ENCODE data around the gene IGSF8.

IGSF8 gene

GRCh38 chr1:160107512-160107911 lies 9.1 kb upstream of the IGSF8 start:
- H3K4me1 ChIP-seq: no peaks in the 10 kb centered on the region
- H3K27me3 ChIP-seq (ENCODE audit: low read depth): no peaks in the 10 kb centered on the region
- no peaks in the 10 kb centered on the region for H3K9me3 ChIP-seq
- H3K4me3 ChIP-seq: no peak overlapping the region
- in situ Hi-C loops (cut with MboI; ENCODE audit: low sequenced_read_pairs): loop anchor here (5.0 to 10.0 kb wide), 2 partner anchors 137 to 270 kb away; no protein-coding TSS in a partner anchor
- DNase-seq (ENCODE audit: low spot score in 2 of 2): no peak
- H3K36me3 ChIP-seq (replicated peaks): no peaks in the 10 kb centered on the region

GRCh38 chr1:160105155-160105554 lies 6.7 kb upstream of the IGSF8 start:
- H3K4me1 ChIP-seq: peaks cover 4% of the 10 kb centered on the region
- no peak for DNase-seq (ENCODE audit: low spot score in 2 of 2)
- H3K36me3 ChIP-seq (replicated peaks): no peaks in the 10 kb centered on the region
- in situ Hi-C loops (cut with MboI; ENCODE audit: low sequenced_read_pairs): loop anchor here (5.0 to 10.0 kb wide), 2 partner anchors 140 to 272 kb away; no protein-coding TSS in a partner anchor
- H3K4me3 ChIP-seq: no peak overlapping the region
- H3K9me3 ChIP-seq: no peaks in the 10 kb centered on the region
- H3K27me3 ChIP-seq (ENCODE audit: low read depth): no peaks in the 10 kb centered on the region

DNA sequence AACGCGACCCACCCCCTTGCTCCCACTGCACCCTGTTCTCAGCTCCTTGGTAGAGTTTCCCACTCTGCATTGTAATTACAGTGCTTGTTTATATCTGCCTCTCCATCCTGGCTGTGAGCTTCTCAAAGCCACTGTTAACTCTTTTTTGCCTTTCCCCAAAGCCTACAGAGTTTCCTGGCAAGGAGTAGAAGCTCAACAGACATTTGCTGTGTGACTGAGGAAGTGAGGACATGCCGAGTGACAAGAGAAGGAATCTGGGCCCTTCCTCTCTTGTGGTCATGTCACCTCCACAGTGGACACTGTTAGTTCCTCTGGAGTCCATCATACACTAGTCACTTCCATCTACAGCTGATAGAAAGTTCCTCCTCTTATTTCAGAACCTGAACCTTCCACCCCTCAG lies 6.1 kb upstream of the IGSF8 start:
- no peak for DNase-seq (ENCODE audit: low spot score in 2 of 2)
- no peaks in the 10 kb centered on the region for H3K9me3 ChIP-seq
- in situ Hi-C loops (cut with MboI; ENCODE audit: low sequenced_read_pairs): loop anchor here (5.0 to 10.0 kb wide), 2 partner anchors 140 to 188 kb away; no protein-coding TSS in a partner anchor
- peaks cover 4% of the 10 kb centered on the region for H3K4me1 ChIP-seq
- no peaks in the 10 kb centered on the region for H3K36me3 ChIP-seq (replicated peaks)
- no peaks in the 10 kb centered on the region for H3K27me3 ChIP-seq (ENCODE audit: low read depth)
- H3K4me3 ChIP-seq: no peak overlapping the region

- H3K36me3 ChIP-seq (replicated peaks): no peaks in the 10 kb centered on the region
- no peaks in the 10 kb centered on the region for H3K27me3 ChIP-seq (ENCODE audit: low read depth)
- no peak for DNase-seq (ENCODE audit: low spot score in 2 of 2)
- H3K4me1 ChIP-seq: peaks cover 8% of the 10 kb centered on the region
- in situ Hi-C loops (cut with MboI; ENCODE audit: low sequenced_read_pairs): loop anchor here (5.0 to 10.0 kb wide), 2 partner anchors 141 to 188 kb away; no protein-coding TSS in a partner anchor
- H3K4me3 ChIP-seq: no peak overlapping the region
- H3K9me3 ChIP-seq: no peaks in the 10 kb centered on the region
Observed at GRCh38 chr1:160103658-160104408, 5.4 kb upstream of the IGSF8 start.

DNA sequence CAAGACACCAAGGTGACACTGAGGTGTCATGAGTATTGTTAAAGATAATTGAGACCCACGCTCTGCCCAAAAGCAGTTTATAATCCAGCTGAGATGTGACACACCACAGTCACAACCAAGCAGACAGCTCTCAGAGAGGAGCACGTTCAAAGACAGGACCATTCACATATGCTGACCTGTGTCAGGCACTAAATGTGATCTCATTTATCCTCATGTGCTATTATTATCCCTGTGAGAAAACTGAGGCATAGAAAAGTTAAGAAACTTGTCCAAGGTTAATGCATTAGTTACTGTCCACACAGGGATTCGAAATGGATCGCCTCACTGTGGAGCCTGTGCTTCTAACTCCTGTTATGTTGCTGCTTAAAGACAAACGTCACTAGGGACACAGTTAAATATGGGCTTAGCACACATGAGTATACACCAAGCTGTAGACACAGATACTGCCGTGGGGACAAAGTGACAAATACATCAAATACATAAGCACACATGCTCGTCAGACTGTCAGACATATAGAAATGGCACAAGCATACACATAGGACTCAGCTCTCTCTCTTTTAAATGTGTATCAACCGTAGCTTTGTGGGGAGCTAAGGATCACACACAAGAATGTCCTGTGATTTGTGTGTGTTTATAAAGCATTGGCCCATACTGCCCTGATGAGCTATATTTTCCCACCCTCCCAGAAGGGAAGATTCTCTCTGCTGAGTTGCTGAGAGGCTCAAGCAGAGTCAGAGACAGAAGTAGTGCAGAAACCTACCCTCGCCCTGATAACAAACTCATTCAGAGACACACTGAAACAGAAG lies 3.5 kb upstream of the IGSF8 start:
- Histone ChIP-seq H3K27me3 (ENCODE audit: low read depth) (no peaks in the 10 kb centered on the region), H3K4me3 (no peak overlapping the region), H3K9me3 (no peaks in the 10 kb centered on the region), H3K4me1 (peaks cover 13% of the 10 kb centered on the region), H3K36me3 (replicated peaks) (no peaks in the 10 kb centered on the region)
- in situ Hi-C loops (cut with MboI; ENCODE audit: low sequenced_read_pairs): loop anchor here (5.0 to 10.0 kb wide), 2 partner anchors 143 to 190 kb away; no protein-coding TSS in a partner anchor
- no peak for DNase-seq (ENCODE audit: low spot score in 2 of 2)

- H3K36me3 ChIP-seq (replicated peaks): no peaks in the 10 kb centered on the region
- H3K27me3 ChIP-seq (ENCODE audit: low read depth): no peaks in the 10 kb centered on the region
- in situ Hi-C loops (cut with MboI; ENCODE audit: low sequenced_read_pairs): loop anchor here (5.0 to 10.0 kb wide), 2 partner anchors 144 to 191 kb away; no protein-coding TSS in a partner anchor
- peaks cover 18% of the 10 kb centered on the region for H3K4me1 ChIP-seq
- no peaks in the 10 kb centered on the region for H3K9me3 ChIP-seq
- no peak overlapping the region for H3K4me3 ChIP-seq
- peak; percentile 74 to 88 for DNase-seq (ENCODE audit: low spot score in 2 of 2)
Observed at GRCh38 chr1:160101037-160101716, 2.8 kb upstream of the IGSF8 start.

- Histone ChIP-seq H3K4me3 (no peak overlapping the region), H3K9me3 (no peaks in the 10 kb centered on the region), H3K27me3 (ENCODE audit: low read depth) (no peaks in the 10 kb centered on the region), H3K36me3 (replicated peaks) (no peaks in the 10 kb centered on the region), H3K4me1 (peaks cover 25% of the 10 kb centered on the region)
- in situ Hi-C loops (cut with MboI; ENCODE audit: low sequenced_read_pairs): loop anchor here (5.0 to 10.0 kb wide), 2 partner anchors 145 to 192 kb away; no protein-coding TSS in a partner anchor
- no peak for DNase-seq (ENCODE audit: low spot score in 2 of 2)
Observed at GRCh38 chr1:160099716-160100375, 1.4 kb upstream of the IGSF8 start.

DNA sequence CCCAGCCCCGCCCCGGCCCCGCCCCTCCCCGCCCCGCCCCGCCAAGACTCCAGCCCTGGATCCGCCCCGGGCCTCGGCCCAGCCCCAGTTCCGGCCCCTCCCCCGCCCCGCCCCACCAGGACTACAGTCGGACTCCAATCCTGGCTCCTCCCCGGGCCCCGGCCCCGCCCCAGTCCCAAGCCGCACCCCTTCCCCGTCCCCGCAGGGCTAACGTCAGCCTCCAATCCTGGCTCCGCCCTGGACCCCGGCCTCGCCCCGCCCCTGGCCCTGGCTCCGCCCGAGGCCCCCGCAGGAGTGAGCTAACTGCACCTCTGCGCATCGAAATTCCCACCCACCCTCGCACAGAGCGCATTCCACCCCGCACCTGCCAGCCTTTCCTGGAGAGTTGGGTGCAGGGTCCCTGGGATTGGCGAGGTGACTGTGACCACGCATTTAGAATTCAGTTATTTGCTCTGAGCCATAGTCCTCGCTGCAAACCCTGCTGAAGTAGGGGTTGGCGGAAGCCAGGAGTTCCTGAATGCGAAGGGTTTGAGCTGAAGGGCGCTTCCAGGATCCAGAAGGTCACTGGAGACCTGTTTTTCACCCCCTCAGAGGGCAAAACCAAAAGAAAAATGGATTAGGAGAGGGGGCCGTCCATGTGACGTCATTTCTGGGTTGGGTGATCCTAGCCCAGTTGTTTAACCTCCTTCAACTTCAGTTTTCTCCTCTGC lies 588 bp upstream of the IGSF8 start:
- H3K4me1 ChIP-seq: peaks cover 25% of the 10 kb centered on the region
- H3K9me3 ChIP-seq: no peaks in the 10 kb centered on the region
- H3K36me3 ChIP-seq (replicated peaks): no peaks in the 10 kb centered on the region
- H3K27me3 ChIP-seq (ENCODE audit: low read depth): no peaks in the 10 kb centered on the region
- in situ Hi-C loops (cut with MboI; ENCODE audit: low sequenced_read_pairs): no loop called here
- H3K4me3 ChIP-seq: peak overlapping the region; percentile 28
- DNase-seq (ENCODE audit: low spot score in 2 of 2): peak; percentile 84 to 98

DNA sequence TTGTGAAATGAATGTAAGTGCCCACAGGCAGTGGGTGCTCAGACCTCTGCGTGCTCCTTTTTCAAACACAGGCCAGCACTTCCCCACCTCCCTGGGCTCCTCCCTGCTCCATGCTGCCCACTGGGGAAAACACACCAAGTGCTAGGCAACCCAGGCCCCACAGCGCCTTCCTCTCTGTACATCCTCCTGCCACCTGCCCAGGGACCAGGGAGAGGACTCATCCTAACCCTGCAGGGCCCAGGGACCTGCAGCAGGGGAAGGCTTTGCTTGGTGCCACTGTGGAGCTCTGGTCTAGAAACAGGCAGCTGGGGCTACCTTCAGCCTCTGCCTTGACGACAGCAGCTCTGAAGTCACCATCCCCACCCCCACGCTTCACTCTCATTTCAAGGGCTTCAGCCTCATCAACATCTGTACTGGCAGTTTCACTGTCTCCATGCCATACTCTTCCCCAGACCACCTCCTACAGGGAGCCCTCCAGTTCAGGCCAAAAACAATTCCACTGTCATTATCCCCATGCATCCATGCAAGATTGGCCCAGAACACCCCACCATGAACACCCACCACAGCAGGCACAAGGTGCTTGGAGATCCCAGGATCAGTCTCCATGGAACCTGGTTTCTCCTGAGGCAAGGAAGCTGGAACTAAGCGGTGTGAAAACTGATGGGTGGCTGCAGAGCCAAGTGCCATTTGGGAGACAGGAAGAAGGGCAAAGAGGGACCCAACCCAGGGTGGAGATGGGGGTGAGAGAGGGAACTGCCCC lies 1.1 kb downstream of the IGSF8 start:
- in situ Hi-C loops (cut with MboI; ENCODE audit: low sequenced_read_pairs): no loop called here
- DNase-seq (ENCODE audit: low spot score in 2 of 2): no peak
- Histone ChIP-seq H3K36me3 (replicated peaks) (no peaks in the 10 kb centered on the region), H3K4me3 (peak overlapping the region; percentile 66), H3K9me3 (no peaks in the 10 kb centered on the region), H3K4me1 (peaks cover 25% of the 10 kb centered on the region), H3K27me3 (ENCODE audit: low read depth) (no peaks in the 10 kb centered on the region)

GRCh38 chr1:160096274-160097116 lies 1.9 kb downstream of the IGSF8 start:
- no peaks in the 10 kb centered on the region for H3K9me3 ChIP-seq
- DNase-seq (ENCODE audit: low spot score in 2 of 2): peak in 1 of 2 experiments; percentile 25
- H3K4me1 ChIP-seq: peaks cover 25% of the 10 kb centered on the region
- H3K27me3 ChIP-seq (ENCODE audit: low read depth): no peaks in the 10 kb centered on the region
- H3K36me3 ChIP-seq (replicated peaks): no peaks in the 10 kb centered on the region
- no peak overlapping the region for H3K4me3 ChIP-seq
- in situ Hi-C loops (cut with MboI; ENCODE audit: low sequenced_read_pairs): no loop called here

DNA sequence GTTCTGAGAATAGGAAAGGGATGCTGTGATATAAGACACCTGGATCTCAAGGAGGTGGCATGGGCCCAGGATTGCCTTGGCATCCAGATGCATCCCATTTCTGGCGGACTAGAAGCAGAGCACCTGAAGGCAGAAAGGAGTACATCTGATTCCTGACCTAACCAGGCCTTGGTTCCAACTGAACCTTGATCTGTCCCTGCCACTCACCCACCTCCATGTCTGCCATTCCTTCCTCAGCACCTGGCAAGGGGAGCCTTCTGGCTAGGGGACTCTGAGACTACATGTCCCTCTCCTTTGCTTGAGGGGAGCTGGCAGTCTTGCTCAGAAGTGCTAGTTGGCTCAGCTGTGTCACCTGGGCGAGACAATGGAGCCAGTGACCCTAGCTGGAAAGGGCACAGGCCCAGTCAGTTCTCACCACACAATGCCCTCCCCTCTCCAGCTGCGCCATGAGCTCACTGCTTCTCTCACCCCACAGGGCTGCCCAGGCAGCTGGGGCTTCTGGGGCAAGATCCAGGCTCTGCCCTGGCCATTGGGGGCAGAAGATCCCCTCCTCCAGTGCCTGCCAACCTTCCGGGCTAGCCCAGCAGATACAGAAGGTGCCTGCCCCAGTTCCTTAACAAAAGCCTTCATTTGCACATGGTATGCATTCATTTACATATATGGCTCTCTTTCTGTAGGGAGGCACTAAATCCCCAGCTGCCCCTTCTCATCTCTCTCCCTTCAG lies 2.9 kb downstream of the IGSF8 start:
- Histone ChIP-seq H3K36me3 (replicated peaks) (no peaks in the 10 kb centered on the region), H3K27me3 (ENCODE audit: low read depth) (no peaks in the 10 kb centered on the region), H3K9me3 (no peaks in the 10 kb centered on the region), H3K4me3 (no peak overlapping the region), H3K4me1 (peaks cover 22% of the 10 kb centered on the region)
- peak; percentile 50 to 66 for DNase-seq (ENCODE audit: low spot score in 2 of 2)
- in situ Hi-C loops (cut with MboI; ENCODE audit: low sequenced_read_pairs): no loop called here

Data from HAP-1 (cell line).